Measurements from ENCODE around the gene CORO2B.
"Not testable (repeated sequence)": the region's sequence is repeated elsewhere in the genome, so short reads cannot be mapped to it uniquely, and the experiment has no call there.

Gene CORO2B

DNA sequence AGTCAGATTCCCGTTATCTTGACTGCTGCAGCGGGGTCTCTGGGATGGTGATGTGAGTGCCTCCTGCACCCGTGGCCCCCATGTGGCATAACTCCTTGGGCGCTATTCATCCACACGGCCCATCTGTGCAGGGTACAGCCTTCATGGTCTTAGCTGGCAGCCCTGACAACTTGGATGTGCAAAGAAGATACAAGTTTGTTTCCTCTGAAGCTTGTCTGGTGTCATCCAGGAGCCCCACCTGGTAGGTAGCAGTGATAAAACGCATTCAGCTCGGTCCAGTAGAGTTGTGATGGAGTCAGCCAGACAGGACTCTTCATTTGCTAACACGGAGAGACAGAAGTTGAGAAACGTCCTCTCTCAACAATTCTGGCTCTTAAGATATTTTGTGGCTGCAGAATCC, 53.3 kb downstream of the CORO2B start:
- no peak for DNase-seq

DNA sequence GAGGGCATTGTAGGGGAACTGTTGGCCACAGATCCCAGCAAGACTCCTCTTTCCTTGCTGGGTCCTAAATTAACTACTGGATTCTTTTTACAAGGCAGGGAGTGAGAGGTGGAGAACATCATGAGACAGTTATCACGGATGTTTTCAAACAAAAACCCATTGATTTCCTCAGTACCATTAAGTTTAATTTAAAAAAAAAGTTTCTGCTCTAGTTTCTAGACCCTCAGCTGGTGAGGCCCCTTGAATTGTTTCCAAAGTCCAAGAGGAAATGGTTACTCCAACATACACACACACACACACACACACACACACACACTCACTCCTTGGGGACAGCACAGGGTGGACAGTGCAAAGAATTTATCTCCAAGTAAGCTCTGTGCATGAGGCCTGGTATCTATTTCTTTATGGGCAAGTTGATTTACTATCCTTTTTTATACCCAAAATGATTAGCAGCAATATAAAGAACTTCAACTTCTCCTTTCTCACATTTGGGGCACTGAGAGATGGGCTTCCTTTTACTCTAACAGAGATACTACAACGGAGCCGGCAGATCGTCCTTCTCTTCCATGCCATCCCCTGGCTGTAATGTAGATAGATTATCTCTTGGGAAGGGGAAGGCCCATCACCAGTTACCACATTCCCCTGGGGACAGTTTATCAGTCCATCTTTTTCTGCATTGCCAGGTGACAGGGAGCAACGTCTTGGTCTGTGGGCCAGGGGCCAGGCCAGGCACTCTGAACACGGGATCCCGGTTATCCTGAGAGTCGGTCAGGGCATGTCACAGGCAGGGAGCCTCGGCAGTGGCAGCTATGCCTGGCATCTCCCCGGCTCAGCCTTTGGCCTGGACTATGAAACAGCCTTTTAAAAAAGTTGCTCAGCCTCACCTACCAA, 54.7 kb downstream of the CORO2B start:
- no peak for DNase-seq

DNA sequence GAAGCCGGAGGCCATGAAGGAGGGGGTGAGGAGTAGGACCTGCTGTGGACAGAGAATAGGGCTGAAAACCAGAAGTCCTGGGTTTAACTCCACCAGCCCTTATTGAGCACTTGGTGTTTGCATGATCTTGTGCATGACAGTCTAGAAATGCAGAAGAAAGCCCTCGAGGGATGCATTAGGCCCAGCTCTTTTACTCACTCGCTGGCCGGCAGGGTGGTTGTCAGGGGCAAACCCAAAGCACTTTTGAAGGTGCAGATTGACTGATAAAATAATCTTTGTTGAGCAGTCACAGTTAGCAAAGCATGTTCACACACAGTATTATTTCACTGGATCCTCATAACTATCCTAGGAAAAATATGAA, 55.3 kb downstream of the CORO2B start:
- no peak for DNase-seq

DNA sequence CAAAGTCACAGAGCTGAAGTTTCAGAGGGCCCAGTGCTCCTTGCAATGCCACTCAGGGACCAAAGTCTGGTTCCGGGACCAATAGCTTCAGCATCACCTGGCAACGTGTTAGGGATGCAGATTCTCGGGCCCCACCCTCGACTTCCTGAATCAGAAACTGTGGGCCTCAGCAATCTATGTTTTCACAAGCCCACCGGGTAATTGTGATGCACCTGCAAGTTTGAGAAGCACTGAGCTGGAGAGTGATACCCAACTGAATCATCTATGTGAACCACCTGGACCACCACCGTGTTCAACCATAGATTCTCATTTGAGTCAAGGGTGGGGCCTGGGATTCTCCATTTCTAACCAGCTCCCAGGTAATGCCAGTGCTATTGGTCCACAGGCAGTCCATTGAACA, 55.7 kb downstream of the CORO2B start:
- DNase-seq, result no peak

DNA sequence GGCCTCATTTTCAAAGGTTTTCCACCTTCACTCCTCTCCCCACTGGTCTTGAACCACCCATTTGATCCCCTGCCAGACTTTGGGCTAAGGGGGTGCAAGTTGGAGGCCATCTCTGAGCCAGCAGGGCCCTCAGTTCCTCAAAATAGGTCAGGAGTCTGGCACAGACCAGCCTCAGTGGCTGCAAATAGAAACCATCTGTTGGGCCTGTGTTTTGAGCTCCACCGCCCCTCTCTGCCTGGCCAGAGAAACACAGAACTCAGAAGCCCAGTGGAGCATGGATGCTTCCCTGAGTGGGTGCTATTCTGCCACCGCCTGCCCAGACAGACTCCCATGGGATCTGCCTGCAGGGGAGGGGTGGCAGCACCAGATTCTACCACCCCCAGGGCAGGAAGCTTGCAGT, 56.3 kb downstream of the CORO2B start:
- no peak for DNase-seq

DNA sequence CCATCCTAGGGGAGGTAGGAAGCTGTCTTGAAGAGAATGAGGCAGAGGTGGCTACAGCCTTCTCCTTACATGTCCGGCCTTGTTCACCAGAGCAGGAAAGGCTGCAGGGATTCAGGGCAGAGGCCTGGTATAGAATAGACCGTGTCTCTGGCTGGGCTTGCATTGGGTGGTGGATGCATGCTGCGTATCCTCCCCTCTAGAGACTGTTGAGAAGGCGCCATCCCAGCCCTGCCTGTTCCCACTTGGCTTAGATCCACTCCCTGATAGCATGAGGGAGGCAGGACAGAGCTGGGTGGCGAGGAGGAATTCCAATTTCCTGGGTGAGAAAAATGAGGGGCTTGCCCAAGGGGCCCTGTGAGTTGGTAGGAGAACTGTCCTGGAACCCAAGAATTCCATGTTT, 57.5 kb downstream of the CORO2B start:
- DNase-seq, result no peak

DNA sequence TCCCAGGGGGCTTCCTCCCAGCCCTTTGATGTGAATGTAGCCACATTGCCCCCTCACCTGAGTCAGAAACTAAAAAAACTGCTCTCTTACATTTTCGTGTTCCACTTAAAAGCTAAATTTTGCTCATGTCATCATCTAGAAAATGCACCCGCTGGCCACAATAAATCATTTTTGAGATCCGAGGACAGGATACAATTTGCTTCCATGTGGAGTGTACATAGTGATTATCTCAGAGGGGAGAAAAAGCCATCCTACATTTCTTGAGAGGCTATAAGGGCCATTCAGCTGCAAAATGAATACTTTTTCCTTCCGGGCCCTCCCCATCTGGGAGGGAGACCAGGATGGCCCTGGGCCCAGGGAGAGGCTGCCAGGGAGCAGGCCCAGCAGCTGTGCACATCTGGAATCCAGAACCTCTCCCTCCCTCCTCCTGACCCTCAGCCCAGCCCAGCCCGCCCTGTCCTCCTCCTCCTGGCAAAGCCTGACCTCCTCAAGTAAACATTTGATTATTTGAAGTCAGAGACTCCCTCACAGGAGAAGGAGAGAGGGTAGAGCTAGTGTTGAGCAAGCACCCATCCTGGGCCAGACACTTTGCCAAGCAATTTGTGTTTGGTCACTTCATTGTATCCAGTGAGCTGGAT, 59.1 kb downstream of the CORO2B start:
- DNase-seq, result no peak

DNA sequence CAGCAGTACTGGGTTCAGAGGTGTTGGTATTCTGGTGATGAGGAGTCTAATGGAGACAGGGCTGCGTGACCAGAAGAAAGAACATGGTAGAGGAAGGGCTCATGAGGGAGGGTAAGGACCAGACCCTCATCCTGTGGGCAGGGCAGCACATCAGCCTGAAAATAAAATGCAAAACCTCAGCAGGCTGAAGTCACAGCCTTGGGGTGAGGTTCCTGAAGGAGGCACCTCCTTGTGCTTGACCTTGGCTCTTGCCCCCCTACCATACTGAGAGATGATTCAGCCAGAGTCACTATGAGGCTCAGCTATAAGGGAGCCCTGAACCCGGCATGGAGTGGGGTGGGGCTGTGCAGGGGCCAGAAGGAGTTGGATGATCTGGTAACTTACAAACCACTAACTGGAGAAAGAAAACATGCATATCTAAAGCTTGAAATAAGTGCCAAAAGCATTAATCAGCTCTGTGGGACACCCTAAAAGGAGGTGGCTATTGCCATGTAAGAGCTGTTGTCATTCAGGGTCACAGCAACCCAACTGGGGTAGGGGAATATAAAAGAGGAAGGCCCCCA, 60.2 kb downstream of the CORO2B start:
- DNase-seq, result no peak

DNA sequence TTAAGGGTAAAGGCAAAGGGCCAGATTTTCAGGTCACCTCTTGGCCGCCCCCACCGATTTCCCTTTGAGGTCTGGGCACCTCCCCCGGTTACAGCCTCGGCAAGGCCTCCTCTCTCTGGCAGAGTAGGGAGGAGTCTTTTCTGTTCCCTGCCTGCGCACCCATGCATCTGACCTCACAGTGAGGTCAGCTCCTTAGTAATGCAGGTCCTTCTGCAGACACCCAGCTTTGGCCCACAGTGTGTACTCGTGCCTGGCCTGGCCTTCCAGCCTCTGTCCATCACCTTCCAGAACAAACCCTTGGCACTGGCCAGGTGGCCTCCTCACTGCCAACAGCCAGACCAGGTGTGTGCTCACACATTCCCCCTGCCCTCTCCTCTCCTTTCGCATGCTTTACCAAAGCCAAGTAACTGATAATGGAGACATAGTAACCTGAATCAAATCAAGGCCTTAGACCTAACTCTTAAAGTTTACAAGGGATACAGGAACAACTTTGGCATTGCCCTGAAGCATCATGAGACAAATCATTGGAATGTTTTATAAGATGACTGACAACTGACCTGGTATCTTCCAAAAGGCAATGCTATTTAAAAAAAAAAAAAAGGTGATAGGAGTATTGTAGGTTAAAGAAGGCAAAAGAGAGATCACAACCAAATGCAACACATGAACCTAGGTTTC, 61.3 kb downstream of the CORO2B start:
- no peak for DNase-seq

DNA sequence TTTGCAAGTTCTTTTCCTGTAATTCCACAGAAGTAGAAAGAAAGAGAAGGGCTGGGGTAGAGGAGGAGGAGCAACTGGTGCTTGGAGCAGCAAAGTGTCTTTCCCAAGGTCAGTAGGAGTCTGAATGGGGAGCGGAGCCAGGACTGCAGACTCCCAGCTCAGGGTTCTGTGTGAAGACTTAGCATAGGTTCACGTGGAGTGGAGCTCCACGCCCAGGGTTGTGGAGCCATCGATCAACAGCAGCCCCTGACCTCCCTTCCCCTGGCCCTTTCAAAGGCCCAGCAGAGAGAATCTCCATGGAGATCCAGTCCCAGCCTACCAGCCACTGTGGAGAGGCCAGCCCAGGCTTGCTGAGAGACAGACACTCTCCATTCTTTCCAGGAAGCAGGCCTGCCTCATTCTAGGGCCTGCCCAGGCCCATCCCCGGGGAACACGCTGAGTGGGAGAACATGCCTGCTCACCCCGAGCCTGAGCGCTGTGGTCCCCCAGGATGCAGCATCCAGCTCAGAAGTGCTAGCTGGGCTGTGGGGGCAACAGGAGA, 62.1 kb downstream of the CORO2B start:
- no peak for DNase-seq

DNA sequence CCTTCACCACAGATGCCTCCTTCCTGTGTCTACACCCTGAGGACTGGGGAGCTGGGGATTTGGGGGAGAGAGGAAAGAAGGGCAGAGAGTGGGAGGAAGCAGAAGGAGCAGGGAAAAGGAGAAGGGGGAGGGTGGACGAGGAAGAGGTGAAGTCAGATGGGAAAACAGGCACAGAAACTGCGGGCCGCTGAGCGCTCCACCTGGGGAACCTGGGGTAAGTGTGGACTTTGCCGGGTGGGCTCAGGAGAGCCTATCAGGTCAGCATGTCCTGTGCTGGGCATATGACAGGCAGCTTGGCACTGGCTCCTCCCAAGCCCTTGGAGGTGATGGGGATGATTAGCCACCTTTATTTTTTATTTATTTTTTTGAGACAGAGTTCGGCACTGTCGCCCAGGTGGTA, 62.6 kb downstream of the CORO2B start:
- DNase-seq, result no peak

DNA sequence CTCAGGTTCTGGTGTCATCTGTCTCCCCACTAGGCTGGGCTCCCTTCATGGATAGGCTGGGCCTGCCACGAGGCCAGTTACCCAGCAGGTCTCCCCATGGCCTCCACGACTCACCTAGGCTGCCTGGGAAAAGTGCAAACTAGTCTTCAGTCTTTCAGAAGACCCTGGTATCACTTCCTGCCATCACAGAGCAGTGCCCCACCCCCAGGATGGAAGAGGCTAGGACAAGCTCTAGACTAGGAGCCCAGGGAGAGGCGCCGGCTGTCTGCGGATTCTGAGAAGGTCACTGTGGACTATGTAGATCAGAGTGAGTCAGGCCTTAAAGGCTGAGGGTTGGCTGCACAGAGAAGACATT, 63.7 kb downstream of the CORO2B start:
- DNase-seq, result no peak

DNA sequence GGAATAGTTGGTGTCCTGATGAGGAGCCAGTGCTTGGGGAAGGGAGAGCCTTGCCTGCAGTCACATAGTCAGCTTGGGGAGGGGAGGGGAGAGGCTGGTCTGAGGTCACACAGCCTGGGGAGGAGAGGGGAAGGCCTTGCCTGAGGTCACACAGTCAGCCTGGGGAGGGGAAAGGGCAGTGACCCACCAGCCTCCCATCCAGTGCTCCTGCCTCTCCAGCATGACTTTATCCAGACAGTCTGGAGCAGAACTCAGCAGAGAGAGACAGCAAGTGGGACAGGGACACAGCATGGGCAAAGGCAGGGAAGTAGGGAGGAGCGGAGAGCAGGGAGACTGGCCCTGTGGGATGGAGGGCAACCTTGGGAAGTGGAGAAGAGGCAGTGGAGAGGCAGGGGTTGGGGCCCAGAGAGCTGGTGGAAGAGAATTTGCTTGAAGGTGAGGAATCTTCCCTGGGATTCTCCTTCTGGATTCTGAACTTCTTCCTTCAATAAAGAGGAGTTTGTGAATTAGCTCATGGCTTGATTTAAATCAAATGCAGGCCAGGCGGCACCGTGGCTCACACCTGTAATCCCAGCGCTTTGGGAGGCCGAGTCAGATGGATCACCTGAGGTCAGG, 64.5 kb downstream of the CORO2B start:
- no peak for DNase-seq

DNA sequence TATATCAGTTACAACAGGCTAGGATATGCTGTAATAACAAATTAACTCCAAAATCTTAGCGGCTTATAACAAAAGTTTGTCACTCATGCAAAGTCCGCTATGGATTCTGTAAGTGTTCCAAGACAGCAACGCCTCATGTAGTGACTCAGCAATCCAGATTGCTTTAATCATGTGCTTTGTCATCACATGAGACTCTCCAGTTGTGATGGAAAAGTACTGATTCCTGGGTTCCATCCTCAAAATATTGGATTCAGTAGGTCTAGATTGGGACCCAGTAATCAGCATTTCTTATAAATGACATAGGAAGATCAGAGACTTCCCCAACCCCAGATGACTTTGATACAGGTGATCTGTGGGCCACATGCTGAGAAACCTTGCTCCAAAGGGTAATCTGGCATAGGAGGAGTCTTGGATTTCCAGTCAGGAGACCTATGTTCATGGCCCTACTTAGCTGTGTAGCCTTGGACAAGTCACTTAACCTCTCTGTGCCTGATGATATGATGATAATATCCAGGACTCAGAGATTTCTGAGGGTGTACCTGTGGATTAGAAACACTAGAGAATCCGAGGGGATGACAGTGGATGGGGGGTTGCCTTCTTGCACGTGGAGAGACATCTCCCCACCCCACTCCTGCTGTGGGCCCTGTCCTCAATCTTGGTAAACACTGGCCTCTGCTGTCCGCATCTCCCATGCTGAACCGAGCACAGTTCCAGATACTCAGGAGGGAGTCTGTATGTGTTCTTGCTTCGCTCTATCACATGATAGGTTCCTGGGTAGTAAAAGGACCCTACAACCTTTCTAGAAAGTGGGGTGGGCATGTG, 65.5 kb downstream of the CORO2B start:
- no peak for DNase-seq

DNA sequence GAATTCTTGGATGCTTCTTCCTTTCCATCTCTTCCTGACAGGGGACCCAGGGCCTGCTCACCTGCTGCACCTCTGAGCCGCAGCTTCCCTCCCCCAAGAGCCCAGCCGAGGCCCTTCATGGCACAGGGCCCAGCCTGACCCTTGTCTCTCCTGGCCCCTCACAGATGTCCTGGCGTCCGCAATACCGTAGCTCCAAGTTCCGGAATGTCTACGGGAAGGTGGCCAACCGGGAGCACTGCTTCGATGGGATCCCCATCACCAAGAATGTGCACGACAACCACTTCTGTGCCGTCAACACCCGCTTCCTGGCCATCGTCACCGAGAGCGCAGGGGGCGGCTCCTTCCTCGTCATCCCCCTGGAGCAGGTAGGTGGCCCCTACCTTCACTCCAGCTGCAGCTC, 66.2 kb downstream of the CORO2B start:
- no peak for DNase-seq

DNA sequence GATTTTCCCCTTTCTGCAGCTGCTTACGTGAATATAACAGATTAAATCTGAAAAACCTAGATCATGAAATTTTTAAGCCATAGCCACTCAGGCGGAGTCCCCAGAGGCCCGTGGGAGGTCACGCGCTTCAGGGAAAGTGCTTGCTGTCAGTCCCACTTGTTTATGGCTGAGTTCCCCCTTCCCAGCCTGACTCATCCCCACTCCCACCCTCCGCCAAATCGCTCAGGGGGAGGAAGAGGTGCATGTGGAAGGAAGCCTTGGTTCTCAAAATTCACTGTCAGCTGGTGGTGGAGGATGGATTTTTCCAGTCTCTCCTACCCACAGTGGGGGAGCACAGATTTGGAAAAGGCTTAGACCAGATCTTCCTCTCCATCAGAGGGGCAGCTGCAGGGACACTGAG, 67.4 kb downstream of the CORO2B start:
- DNase-seq, result no peak

DNA sequence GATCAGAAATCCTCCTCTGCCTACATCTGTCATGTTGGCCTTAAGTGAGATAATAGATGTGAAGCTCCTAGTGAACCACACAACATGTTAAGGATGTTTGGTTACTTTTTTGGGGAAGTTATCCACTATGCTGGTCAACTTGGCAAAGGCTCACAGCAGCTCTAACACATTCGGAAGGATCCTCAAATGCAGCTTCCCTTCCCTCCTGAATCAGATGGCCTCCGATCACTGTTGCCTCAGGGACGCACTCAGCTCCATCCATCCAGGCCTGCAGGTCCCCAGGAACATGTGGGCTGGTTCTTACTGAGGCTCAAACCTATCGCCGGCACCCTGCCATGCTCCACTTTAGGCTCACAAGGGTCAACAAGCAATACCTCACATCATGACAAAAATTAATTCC, 67.9 kb downstream of the CORO2B start:
- DNase-seq, result no peak

DNA sequence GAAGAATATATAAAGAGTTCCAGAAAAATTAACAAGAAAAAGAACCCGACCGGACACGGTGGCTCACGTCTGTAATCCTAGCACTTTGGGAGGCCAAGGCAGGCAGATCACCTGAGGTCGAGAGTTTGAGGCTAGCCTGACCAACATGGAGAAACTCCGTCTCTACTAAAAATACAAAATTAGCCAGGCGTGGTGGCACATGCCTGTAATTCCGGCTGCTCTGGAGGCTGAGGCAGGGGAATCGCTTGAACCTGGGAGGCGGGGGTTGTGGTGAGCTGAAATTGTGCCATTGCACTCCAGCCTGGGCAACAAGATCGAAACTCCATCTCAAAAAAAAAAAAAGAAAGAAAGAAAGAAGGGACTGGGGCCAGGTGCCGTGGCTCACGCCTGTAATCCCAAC, 68.6 kb downstream of the CORO2B start:
- not testable (repeated sequence) for DNase-seq

DNA sequence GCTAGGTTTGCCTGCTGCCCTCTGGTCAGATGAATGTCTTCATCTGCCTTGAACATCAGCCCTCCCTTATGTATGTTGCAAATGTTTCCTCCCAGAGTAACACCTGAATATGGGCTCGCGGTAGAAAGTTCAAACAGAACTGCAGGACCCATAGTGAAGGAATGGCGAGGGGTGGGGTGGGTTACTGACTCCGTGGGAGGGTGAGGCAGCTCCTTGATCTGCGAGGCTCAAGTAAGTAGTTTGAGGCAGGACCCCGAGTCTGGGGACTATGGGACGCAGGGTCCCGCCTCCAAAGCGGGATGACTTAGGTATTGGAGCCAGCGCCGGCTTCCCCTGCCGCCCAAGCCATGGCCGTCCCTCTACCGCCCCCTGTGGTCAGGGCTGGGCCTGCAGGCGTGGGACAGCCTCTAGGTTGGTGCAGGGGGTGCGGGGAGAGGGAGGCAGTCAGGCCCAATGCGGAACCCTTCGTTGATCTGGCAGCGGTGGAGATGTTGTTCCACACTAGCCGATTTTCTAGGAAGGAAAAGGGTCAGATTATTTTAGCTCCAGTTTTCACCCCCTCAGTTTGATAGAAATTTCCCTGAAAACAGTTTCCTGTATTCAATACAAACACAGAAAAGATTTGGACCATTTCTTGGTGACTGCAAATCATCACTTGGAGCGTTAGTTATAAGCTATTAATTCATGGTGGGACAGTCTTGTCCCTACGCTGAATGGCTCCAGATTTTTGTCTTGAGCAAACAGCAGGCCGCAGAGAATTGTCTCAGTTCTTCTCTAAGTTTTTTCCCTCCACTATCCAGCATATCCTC, 72.3 kb downstream of the CORO2B start:
- DNase-seq, result peak; percentile 54 to 68

DNA sequence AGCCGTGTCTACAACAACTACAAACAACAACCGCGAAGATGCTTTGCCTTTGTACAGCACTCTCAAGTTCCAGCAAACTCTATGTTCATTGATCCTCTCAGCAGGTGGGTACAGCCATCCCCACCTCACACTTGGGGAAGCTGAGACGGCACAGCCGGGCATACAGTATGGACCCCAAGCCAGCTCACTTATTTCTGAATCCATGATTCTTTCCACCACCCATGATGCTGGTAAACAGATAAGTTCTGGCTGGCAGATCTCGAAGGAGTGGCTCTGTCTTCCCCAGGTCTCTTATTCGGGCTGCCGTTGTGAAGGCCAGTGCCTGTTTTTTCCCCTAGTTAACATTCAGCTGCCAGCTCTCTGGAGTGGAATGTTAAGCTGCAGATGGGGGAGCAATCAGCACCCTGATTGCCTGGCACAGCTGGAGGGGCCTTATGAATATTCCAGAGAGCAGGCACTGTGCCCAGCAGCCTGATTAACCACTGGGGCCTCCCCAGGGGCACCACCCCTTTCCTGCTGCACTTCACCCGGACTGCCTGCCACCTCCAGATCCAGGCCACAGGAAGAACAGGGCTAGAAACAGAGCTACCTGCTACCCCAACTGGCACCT, 73.2 kb downstream of the CORO2B start:
- DNase-seq, result no peak
